ENCODE measurements around the gene BTNL9.
"Not testable (repeated sequence)": the region's sequence is repeated elsewhere in the genome, so short reads cannot be mapped to it uniquely, and the experiment has no call there.

The BTNL9 gene

DNA sequence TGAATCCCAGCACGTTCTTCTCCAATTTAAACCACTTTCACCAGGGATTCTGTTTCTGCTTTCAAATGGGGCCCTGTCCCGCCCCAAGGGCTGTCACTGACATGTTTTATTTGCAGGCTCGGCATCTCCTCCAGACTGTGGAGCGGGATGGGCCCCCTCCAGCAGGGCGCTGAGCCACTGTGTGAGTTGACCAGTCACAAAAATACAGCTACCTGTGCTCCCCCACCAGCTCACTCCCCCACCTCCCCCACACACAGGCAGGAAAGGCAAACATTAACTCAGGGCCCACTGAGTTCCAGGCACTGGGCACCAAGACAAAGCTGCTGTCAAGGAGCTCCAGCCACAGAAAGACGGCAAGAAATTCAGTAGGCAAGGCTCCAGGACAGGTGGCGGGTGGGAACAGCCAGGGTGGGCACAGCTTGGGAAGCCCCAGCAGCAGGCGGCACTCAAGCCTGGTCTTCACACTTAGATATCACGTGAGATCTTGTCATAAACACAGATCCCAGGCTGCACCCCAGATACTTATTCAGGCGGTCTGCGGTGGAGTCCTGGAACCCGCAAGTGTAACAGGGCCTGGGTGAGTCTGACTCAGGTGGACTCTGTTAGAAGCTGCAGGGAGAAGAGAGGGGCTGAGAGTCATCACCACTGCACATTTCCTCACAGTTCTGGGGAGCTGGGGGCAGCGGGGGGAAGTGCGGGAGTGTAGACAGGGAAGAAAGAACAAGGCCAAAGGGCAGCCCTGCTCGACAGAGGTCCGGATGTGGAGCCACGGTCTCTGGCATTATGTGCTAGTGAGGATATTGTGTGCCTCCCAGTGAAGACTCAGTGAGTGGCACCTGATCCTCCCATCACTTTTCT is 46.2 kb downstream of the BTNL9 start:
- POLR2A ChIA-PET, result no interaction called here
- no peak for DNase-seq (ENCODE audit: low read depth, low spot score)
- no peak for TF ChIP-seq CTCF (IDR thresholded peaks at IDR 0.05; ENCODE audit: insufficient read depth, low read length, missing control alignments)
- CTCF ChIA-PET, result interaction anchor here (1.1 kb wide), 1 partner anchor 217 kb away, joined by 4 read pairs; no protein-coding TSS in a partner anchor
- no peak overlapping the region for H3K4me3 ChIP-seq (ENCODE audit: low read depth, low read length)

GRCh38 chr5:181086884-181087205 is 46.8 kb downstream of the BTNL9 start:
- no peak for TF ChIP-seq CTCF (IDR thresholded peaks at IDR 0.05; ENCODE audit: insufficient read depth, low read length, missing control alignments)
- CTCF ChIA-PET, result interaction anchor here (1.1 kb wide), 1 partner anchor 218 kb away, joined by 4 read pairs; no protein-coding TSS in a partner anchor
- H3K4me3 ChIP-seq (ENCODE audit: low read depth, low read length), result no peak overlapping the region
- DNase-seq (ENCODE audit: low read depth, low spot score), result no peak
- POLR2A ChIA-PET, result no interaction called here

DNA sequence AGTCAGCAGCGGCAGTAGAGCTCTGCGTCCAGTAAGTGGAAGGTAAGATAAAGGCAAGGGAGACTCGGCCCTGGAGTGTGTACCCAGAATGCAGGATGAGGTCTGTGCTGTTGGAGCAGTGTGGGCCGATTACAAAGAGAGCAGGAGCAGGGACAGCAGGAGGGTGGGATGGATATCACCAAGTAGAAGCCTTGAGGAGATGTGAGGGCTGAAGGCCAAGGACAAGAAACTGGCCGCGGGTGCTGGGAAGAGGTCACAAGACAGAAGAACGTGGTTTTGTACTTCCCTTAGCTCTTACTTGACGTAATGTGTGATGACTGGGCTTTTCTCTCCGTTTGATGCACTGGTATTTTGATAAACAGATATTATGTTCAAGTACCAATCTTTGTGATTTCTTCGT is 47.2 kb downstream of the BTNL9 start:
- H3K4me3 ChIP-seq (ENCODE audit: low read depth, low read length), result no peak overlapping the region
- no peak for DNase-seq (ENCODE audit: low read depth, low spot score)
- no peak for TF ChIP-seq CTCF (IDR thresholded peaks at IDR 0.05; ENCODE audit: insufficient read depth, low read length, missing control alignments)
- ChIA-PET POLR2A (no interaction called here), CTCF (interaction anchor here (1.1 kb wide), 1 partner anchor 218 kb away, joined by 4 read pairs; no protein-coding TSS in a partner anchor)

GRCh38 chr5:181088289-181088688 is 48.2 kb downstream of the BTNL9 start:
- H3K4me3 ChIP-seq (ENCODE audit: low read depth, low read length), result no peak overlapping the region

GRCh38 chr5:181092428-181092827 is 52.4 kb downstream of the BTNL9 start:
- TF ChIP-seq CTCF (IDR thresholded peaks at IDR 0.05; ENCODE audit: insufficient read depth, low read length, missing control alignments), result no peak
- POLR2A ChIA-PET, result no interaction called here
- no peak overlapping the region for H3K4me3 ChIP-seq (ENCODE audit: low read depth, low read length)
- CTCF ChIA-PET, result no interaction called here
- no peak for DNase-seq (ENCODE audit: low read depth, low spot score)

More at GRCh38 chr5:181088289-181088688, 48.2 kb downstream of the BTNL9 start:
- ChIA-PET CTCF (no interaction called here), POLR2A (no interaction called here)
- DNase-seq (ENCODE audit: low read depth, low spot score), result no peak
- TF ChIP-seq CTCF (IDR thresholded peaks at IDR 0.05; ENCODE audit: insufficient read depth, low read length, missing control alignments), result peak; percentile 25

- DNase-seq (ENCODE audit: low read depth, low spot score); H3K4me3 ChIP-seq (ENCODE audit: low read depth, low read length); CTCF ChIA-PET; POLR2A ChIA-PET: not testable (repeated sequence)
Observed at GRCh38 chr5:181095162-181095561, 55.1 kb downstream of the BTNL9 start.

- CTCF ChIA-PET; H3K4me3 ChIP-seq (ENCODE audit: low read depth, low read length); POLR2A ChIA-PET; DNase-seq (ENCODE audit: low read depth, low spot score): not testable (repeated sequence)
Observed at GRCh38 chr5:181096721-181097382, 56.8 kb downstream of the BTNL9 start.

- DNase-seq (ENCODE audit: low read depth, low spot score); POLR2A ChIA-PET; CTCF ChIA-PET; H3K4me3 ChIP-seq (ENCODE audit: low read depth, low read length): not testable (repeated sequence)
Observed at GRCh38 chr5:181097383-181097753, 57.3 kb downstream of the BTNL9 start.

DNA sequence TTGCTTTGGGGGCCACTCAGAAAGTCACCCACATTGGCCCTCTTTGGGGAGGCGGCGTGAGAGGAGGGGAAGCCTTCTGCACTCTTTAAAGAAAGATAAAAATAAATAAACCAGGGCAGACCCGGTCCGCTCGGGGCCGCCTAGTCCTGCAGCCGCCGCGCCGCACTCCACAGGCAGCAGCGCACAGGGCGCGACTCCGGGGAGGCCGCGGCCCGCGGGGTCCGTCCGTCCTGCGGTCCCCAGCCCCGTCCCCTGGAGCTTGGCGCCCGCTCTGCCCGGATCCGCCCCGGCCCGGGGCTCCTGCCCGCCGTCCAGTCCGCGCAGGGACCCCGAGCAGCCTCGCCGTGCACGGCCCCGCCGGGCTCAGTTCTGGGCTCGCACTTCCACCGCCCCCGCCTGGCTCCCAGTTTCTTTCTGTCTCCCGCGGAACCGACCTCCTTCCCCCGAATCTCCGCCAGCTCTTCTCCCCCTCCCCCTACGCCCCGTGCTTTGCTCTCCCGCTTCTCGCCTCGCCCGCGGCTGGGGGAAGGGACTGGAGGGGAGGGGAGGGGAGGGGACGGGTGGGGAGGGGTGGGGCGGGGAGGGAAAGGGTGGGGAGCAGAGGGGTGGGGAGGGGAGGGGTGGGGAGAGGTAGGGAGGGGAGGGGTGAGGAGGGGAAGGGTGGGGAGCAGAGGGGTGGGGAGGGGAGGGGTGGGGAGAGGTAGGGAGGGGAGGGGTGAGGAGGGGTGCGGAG is 57.9 kb downstream of the BTNL9 start:
- POLR2A ChIA-PET; CTCF ChIA-PET; H3K4me3 ChIP-seq (ENCODE audit: low read depth, low read length); DNase-seq (ENCODE audit: low read depth, low spot score): not testable (repeated sequence)

Data from AG04449 (cell line).